Measurements from ENCODE around the gene UTP14C. TPM values are rescaled to one million over a fixed set of nuclear protein-coding genes. Genes with fewer than 3 reads are reported as not detected.
"Not testable (repeated sequence)": the region's sequence is repeated elsewhere in the genome, so short reads cannot be mapped to it uniquely, and the experiment has no call there.

UTP14C gene
- total RNA-seq, 2 experiments from 2014 or later, result 10.7 to 12.4 TPM

DNA sequence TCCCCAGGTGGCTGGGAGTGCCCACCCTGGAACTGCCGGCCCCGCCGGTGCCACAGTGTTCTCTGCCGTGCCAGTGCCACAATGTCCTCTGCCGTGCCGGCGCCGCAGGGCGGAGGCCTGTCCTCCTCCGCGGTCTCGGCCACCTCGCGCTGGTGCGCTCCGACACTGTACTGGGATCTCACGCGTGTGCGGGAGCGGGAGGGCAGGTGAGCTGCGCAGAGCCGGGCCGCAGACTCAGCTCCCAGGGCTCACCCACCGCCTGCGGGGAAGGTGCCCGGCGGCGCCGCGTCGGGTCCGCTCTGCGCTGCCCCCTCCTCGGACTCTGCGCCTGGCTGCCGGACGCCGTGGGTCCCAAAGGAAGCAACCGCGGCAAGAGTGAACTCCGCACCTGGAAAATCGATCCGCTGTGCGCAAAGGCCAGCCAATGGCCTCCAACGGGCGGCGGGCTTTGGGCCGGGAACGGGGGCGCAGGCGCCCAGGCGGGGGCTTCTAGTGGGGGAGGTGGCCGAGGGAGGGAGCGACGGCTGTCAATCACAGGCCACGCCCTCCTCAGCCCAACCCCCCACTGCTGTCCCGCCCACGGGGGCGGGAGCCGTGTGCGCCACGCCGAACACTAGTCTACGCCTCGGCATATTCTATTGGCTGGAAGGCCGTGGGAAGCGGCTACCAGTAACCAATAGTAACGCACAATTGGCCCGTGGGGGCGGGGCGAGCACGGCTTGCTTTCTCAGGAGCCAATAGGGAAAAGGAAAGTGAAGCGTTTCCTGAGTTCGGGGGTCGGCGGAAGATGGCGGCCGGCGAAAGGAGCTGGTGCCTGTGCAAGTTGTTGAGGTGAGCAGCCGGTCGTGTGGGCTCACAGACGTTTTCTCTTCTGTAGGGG, 12.6 kb upstream of the UTP14C start, which contains the start of gene ALG11:
Gene ALG11 (plus strand): TSS at position 767 of the 880 bp plus-strand sequence. CDS start 21 bp downstream, at position 788.
- POLR2A ChIA-PET, result interaction anchor here (1.3 to 1.4 kb wide), 3 partner anchors 182 to 1100 kb away, joined by 3 to 7 read pairs (median 3); no protein-coding TSS in a partner anchor
- DNase-seq (peak; percentile 99), ATAC-seq (ENCODE audit: low read depth) (peak; percentile 99)
- Mint-ChIP-seq H3K4me1 (peaks cover 5% of the 10 kb centered on the region), H3K4me3 (peak within 1 kb of the TSS; percentile 95), H3K9me3 (no peaks in the 10 kb centered on the region), H3K27me3 (peaks cover 31% of the 10 kb centered on the region), H3K36me3 (peaks cover 6% of the 10 kb centered on the region), H3K27ac (peak within 1 kb of the TSS; percentile 88)

DNA sequence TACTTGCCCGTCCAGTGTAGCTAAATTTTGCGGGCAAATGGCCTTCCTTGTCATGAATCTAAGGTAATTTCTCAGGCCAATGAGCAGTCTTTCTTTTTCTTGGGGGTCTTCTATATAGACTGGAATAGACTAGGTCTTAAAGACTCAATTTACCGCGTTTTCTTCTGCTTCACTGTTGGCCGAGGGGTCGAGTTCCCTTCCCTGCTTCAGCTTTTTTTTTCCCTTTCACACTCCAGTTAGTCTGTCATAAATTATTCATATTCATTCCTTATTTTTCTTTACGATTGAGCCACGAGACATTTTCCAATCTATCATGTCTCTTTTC, 12.0 kb upstream of the UTP14C start:
- Mint-ChIP-seq H3K9me3 (no peaks in the 10 kb centered on the region), H3K36me3 (peaks cover 10% of the 10 kb centered on the region), H3K27me3 (peaks cover 31% of the 10 kb centered on the region), H3K27ac (peak overlapping the region; percentile 88), H3K4me3 (peak overlapping the region; percentile 95), H3K4me1 (peaks cover 6% of the 10 kb centered on the region)
- POLR2A ChIA-PET, result interaction anchor here (1.3 to 1.4 kb wide), 3 partner anchors 182 to 1101 kb away, joined by 3 to 7 read pairs (median 3); no protein-coding TSS in a partner anchor
- DNase-seq (no peak), ATAC-seq (ENCODE audit: low read depth) (no peak)

DNA sequence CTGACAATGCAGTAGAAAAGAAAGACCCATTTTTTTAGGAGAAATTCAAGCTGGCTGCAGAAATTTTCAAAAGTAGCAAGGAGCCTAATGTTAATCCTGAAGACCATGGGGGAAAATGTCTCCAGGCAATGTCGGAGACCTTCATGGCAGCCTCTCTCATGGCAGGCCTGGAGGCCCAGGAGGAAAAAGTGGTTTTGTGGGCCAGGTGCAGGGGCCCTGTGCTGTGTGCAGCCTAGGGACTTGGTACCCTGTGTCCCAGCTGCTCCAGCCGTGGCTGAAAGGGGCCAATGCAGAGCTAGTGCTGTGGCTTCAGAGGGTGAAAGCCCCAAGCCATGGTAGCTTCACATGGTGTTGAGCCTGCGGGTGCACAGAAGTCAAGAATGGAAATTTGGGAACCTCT, 8.2 kb upstream of the UTP14C start:
- DNase-seq (no peak), ATAC-seq (ENCODE audit: low read depth) (no peak)
- H3K27me3 Mint-ChIP-seq, result peaks cover under 1% of the 10 kb centered on the region
- POLR2A ChIA-PET, result no interaction called here
- H3K27ac Mint-ChIP-seq, result no peak overlapping the region
- peaks cover 2% of the 10 kb centered on the region for H3K4me1 Mint-ChIP-seq
- H3K4me3 Mint-ChIP-seq, result no peak overlapping the region
- peaks cover 30% of the 10 kb centered on the region for H3K36me3 Mint-ChIP-seq
- no peaks in the 10 kb centered on the region for H3K9me3 Mint-ChIP-seq

DNA sequence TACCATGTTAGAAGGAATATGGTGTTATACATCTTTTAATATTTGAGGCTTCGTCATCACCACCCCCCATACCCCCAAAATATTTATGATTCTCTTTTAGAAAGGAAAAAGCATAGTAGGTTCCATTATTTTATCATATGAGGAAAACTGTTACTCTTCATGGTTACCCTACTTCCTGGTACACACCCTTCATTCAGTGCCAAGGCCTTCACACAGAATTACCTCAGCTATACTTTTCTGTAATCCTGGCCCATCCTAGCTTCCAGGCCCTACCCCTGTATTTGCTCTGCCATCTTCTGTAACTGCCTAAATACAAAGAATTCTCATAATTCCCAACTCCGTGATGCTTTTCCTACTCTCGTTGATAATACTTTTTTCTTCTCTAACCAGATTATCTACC, 4.3 kb upstream of the UTP14C start:
- H3K4me3 Mint-ChIP-seq, result no peak overlapping the region
- DNase-seq (no peak), ATAC-seq (ENCODE audit: low read depth) (no peak)
- no peak overlapping the region for H3K27ac Mint-ChIP-seq
- H3K36me3 Mint-ChIP-seq, result peaks cover 51% of the 10 kb centered on the region
- peaks cover 4% of the 10 kb centered on the region for H3K4me1 Mint-ChIP-seq
- POLR2A ChIA-PET, result no interaction called here
- no peaks in the 10 kb centered on the region for H3K9me3 Mint-ChIP-seq
- no peaks in the 10 kb centered on the region for H3K27me3 Mint-ChIP-seq

DNA sequence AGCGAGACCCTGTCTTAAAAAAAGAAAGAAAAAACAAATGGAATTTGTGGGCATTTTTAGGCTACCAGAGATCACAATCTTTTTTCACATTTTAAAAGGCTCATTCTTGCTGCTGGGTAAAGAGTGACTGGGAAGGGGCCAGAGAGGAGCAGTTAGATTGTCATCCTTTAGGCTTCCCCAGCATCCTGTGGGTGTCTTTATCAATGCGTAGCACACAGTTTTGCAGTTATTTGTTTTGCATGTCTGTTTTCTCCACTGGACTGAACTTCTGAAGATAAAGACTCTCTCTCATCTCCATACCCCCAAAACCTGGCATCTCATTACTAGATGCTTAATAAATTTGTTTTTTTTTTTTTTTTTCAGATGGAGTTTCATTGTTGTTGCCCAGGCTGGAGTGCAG, 2.1 kb upstream of the UTP14C start:
- no peak overlapping the region for H3K4me3 Mint-ChIP-seq
- DNase-seq (no peak), ATAC-seq (ENCODE audit: low read depth) (no peak)
- peaks cover 62% of the 10 kb centered on the region for H3K36me3 Mint-ChIP-seq
- peaks cover 10% of the 10 kb centered on the region for H3K4me1 Mint-ChIP-seq
- POLR2A ChIA-PET, result no interaction called here
- H3K27me3 Mint-ChIP-seq, result no peaks in the 10 kb centered on the region
- peaks cover 8% of the 10 kb centered on the region for H3K9me3 Mint-ChIP-seq
- no peak overlapping the region for H3K27ac Mint-ChIP-seq

DNA sequence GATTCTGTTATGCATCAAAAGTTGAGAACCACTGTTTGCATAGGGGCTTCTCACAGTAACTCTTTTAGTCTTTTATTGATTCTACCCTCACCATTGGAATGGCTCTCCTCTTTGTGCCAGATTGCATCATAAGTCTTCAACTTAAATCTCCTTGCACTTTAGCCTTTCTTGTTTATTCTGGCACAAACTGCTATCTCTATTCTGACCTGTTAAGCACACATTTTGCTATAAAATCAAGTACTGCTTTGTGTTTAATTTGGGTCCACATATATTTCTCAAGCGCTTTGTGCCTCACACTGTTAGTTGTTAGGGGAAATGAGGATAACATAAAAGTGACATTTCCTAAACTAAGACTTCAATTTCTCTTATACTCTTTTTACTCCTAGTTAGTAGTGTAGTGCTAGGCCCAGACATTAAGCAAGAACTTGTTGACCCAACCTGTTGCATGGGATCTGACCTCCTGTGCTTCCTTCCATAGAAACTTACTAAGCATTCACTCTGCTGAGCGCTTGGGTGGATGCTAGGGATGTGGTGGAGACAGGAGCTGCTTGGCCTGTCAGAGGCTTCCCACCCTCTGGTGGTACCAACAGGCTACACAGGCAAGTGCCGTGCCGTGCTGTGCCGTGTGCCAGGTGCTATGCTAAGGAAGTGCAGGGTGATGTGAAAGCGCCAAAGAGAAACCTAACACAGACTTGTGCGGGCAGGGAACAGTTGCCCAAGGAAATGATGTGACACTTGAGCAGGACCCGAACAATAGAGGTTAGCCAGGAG, 1.2 kb downstream of the UTP14C start:
- H3K9me3 Mint-ChIP-seq, result peaks cover 10% of the 10 kb centered on the region
- peaks cover 11% of the 10 kb centered on the region for H3K4me1 Mint-ChIP-seq
- POLR2A ChIA-PET, result no interaction called here
- no peak overlapping the region for H3K4me3 Mint-ChIP-seq
- ATAC-seq (ENCODE audit: low read depth), result no peak
- no peak overlapping the region for H3K27ac Mint-ChIP-seq
- H3K36me3 Mint-ChIP-seq, result peaks cover 64% of the 10 kb centered on the region
- no peak for DNase-seq
- no peaks in the 10 kb centered on the region for H3K27me3 Mint-ChIP-seq

DNA sequence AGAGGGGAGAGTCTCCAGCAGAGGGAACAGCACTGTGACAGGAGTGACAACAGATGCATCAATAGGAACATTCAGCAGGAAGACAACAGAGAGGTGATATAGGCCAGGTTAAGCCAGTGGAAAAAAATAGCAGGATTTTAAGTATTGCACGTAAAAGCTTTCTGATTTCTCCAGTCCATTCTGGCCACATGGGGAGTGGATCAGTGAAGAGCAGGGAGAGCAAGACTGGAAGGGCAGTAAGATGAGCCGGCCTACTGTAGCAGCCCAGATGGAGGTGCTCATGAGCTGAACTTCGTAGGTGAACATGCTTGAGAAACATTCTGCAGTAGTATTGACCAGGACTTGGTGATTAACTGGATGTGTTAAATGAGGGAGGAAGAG, 1.7 kb downstream of the UTP14C start:
- H3K27ac Mint-ChIP-seq, result no peak overlapping the region
- no peaks in the 10 kb centered on the region for H3K27me3 Mint-ChIP-seq
- POLR2A ChIA-PET, result no interaction called here
- DNase-seq (no peak), ATAC-seq (ENCODE audit: low read depth) (no peak)
- peaks cover 63% of the 10 kb centered on the region for H3K36me3 Mint-ChIP-seq
- no peak overlapping the region for H3K4me3 Mint-ChIP-seq
- peaks cover 10% of the 10 kb centered on the region for H3K9me3 Mint-ChIP-seq
- peaks cover 11% of the 10 kb centered on the region for H3K4me1 Mint-ChIP-seq

DNA sequence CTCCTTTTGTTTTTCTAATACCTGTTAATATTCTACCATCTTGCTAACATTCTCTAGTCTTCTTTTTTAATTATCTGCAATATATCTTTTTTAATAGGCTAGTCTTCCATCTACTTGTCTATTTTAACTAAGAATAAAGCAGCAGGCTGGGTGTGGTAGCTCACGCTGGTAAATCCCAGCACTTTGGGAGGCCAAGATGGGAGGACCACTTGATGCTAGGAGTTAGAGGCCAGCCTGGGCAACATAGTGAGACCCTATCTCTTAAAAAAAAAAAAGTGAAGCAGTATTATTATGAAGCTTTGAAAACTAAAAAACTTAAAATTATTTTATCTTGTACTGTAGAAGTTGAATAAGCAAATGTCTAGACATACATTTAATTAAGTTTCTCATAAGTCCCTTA, 3.3 kb downstream of the UTP14C start:
- Mint-ChIP-seq H3K36me3 (peaks cover 58% of the 10 kb centered on the region), H3K9me3 (peaks cover 10% of the 10 kb centered on the region), H3K4me1 (peaks cover 10% of the 10 kb centered on the region), H3K27ac (no peak overlapping the region), H3K27me3 (no peaks in the 10 kb centered on the region), H3K4me3 (no peak overlapping the region)
- DNase-seq (no peak), ATAC-seq (ENCODE audit: low read depth) (no peak)
- POLR2A ChIA-PET, result no interaction called here

DNA sequence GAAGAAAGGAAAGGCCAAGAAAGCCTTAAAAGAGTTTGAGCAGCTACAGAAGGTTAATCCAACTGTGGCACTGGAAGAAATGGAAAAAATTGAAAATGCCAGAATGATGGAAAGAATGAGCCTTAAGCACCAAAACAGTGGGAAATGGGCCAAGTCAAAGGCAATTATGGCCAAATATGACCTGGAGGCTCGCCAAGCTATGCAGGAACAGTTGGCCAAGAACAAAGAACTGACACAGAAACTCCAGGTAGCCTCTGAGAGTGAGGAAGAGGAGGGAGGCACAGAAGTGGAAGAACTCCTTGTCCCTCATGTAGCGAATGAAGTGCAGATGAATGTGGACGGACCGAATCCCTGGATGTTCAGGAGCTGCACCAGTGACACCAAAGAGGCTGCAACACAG, 5.1 kb downstream of the UTP14C start:
- POLR2A ChIA-PET, result no interaction called here
- ATAC-seq (ENCODE audit: low read depth), result no peak
- Mint-ChIP-seq H3K9me3 (peaks cover 10% of the 10 kb centered on the region), H3K4me1 (peaks cover 10% of the 10 kb centered on the region), H3K36me3 (peaks cover 49% of the 10 kb centered on the region), H3K27me3 (no peaks in the 10 kb centered on the region), H3K4me3 (no peak overlapping the region), H3K27ac (no peak overlapping the region)
- no peak for DNase-seq

DNA sequence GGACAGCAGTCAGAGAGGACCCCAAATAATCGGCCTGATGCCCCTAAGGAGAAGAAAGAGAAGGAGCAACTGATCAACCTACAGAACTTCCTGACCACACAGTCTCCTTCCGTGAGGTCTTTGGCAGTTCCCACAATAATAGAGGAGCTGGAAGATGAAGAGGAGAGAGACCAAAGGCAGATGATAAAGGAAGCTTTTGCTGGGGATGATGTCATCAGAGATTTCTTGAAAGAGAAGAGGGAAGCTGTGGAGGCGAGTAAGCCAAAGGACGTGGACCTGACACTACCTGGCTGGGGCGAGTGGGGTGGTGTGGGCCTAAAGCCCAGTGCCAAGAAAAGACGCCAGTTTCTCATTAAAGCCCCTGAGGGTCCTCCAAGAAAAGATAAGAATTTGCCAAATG, 5.9 kb downstream of the UTP14C start:
- H3K4me1 Mint-ChIP-seq; H3K27me3 Mint-ChIP-seq; H3K4me3 Mint-ChIP-seq; ATAC-seq (ENCODE audit: low read depth); POLR2A ChIA-PET; H3K27ac Mint-ChIP-seq; DNase-seq: not testable (repeated sequence)
- peaks cover 41% of the 10 kb centered on the region for H3K36me3 Mint-ChIP-seq
- H3K9me3 Mint-ChIP-seq, result peaks cover 10% of the 10 kb centered on the region

DNA sequence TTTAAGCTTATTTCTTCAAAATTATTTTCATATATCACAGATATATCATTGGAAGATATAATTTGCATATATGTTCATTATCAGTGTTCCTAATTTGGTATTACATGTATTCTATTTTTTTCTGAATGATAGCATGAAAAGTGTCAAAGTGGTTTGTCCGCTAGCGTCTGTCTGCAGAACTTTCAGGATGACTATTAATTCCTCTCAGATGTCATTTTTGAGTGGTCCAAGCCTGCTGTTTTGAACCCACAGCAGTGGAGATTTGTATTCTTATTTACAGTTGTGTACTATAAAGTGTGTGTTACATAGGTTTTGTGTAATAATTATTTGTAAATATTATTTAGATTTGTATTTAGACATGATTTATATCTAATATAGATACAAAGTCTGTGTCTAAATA, 8.5 kb downstream of the UTP14C start:
- Mint-ChIP-seq H3K4me3 (no peak overlapping the region), H3K36me3 (peaks cover 21% of the 10 kb centered on the region), H3K27ac (no peak overlapping the region), H3K27me3 (no peaks in the 10 kb centered on the region), H3K9me3 (peaks cover 4% of the 10 kb centered on the region), H3K4me1 (peaks cover 3% of the 10 kb centered on the region)
- DNase-seq, result no peak
- no peak for ATAC-seq (ENCODE audit: low read depth)
- POLR2A ChIA-PET, result no interaction called here

DNA sequence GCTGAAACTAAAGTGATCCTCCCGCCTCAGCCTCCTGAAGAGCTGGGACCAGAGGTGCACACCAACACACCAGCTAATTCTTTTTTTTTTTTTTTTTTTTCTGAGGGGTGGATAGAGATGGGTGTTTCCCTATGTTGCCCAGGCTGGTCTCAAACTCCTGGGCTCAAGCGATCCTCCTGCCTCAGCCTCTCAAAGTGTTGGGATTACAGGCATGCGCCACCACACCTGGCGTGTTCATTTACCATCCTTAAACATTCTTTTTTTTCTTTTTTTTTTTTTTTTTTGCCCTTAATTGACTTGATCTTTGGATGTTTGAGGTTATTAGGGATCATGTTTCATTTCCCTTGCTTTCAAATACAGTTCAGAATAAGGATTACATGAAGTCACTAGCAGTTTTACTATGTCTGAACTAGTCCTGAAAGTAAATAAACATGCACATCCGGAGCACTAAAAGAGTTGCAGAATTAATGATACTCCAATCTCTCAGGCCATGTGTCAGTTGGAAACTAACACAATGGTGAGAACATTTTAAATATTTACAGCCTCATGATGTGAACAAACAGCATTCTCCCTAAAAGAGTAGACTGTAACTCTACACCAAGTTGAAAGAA, 10.2 kb downstream of the UTP14C start:
- H3K27me3 Mint-ChIP-seq, result no peaks in the 10 kb centered on the region
- POLR2A ChIA-PET, result no interaction called here
- DNase-seq, result no peak
- H3K4me1 Mint-ChIP-seq, result peaks cover 3% of the 10 kb centered on the region
- no peak for ATAC-seq (ENCODE audit: low read depth)
- H3K9me3 Mint-ChIP-seq, result peaks cover 4% of the 10 kb centered on the region
- H3K4me3 Mint-ChIP-seq, result no peak overlapping the region
- H3K36me3 Mint-ChIP-seq, result peaks cover 8% of the 10 kb centered on the region
- H3K27ac Mint-ChIP-seq, result no peak overlapping the region

DNA sequence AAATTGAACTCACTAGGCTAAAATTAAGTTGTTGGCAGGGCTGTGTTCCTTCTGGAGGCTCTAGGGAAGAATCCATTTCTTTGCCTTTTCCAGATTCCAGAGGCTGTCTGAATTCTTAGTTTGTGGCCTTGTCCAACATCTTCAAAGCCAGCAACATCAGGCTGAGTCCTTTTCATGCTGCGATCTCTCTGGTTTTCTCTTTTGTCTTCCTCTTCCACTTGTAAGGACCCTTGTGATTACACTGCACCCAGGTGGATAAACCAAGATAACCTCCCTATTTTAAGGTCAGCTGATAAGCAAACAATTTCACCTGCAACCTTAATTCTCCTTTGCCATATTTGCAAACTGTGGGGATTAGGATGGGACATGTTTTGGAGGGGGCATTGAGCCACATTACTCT, 11.5 kb downstream of the UTP14C start:
- no peak for ATAC-seq (ENCODE audit: low read depth)
- POLR2A ChIA-PET, result no interaction called here
- Mint-ChIP-seq H3K27me3 (no peaks in the 10 kb centered on the region), H3K4me3 (no peak overlapping the region), H3K27ac (no peak overlapping the region), H3K4me1 (no peaks in the 10 kb centered on the region), H3K9me3 (peaks cover 2% of the 10 kb centered on the region), H3K36me3 (peaks cover 2% of the 10 kb centered on the region)
- no peak for DNase-seq

Measured in activated naive CD8-positive, alpha-beta T cell treated with anti-CD3 and anti-CD28 coated beads, Interleukin-2, amount 10 ng/mL, durations not matched to agents 7 days and 5 days (primary cell).